NT2/D1 (cell line): Measurements from ENCODE around the gene MYL1.

Experiments
- DNase-seq: peaks from one replicate; pipeline ENCODE4 v3.0.0-alpha.2; 2011; ENCODE audit warnings: low read depth, low spot score
- H3K27me3 ChIP-seq: 2 replicates; pipeline ENCODE4 v1.6.0; 2011; ENCODE audit warnings: mild to moderate bottlenecking; ENCODE audit not compliant: insufficient read length, insufficient read depth
- H3K36me3 ChIP-seq: 2 replicates; pipeline ENCODE4 v1.6.1; 2011; ENCODE audit warnings: mild to moderate bottlenecking, low read length, mixed read lengths; ENCODE audit not compliant: insufficient read depth, insufficient read length
- H3K4me1 ChIP-seq: 2 replicates; pipeline ENCODE4 v1.5.1; 2011; ENCODE audit not compliant: insufficient read depth, insufficient read length
- H3K4me3 ChIP-seq: 2 replicates; pipeline ENCODE4 v1.5.1; 2011; ENCODE audit warnings: low read depth; ENCODE audit not compliant: insufficient read length
- H3K9ac ChIP-seq: 2 replicates; pipeline ENCODE4 v1.6.0; 2011; ENCODE audit warnings: low read depth; ENCODE audit not compliant: insufficient read length
- H3K9me3 ChIP-seq: 2 replicates; pipeline ENCODE4 v1.5.1; 2011; ENCODE audit warnings: mild to moderate bottlenecking, low read length; ENCODE audit not compliant: insufficient read depth
- SUZ12 ChIP-seq: IDR thresholded peaks from 2 replicates; pipeline ENCODE4 v1.6.1; 2011; ENCODE audit not compliant: insufficient read length, insufficient read depth; ENCODE audit errors: extremely low read depth
- YY1 ChIP-seq: IDR thresholded peaks from 2 replicates; pipeline ENCODE4 v1.6.1; 2011; ENCODE audit not compliant: insufficient read length, insufficient read depth
- ZNF274 ChIP-seq: IDR thresholded peaks from 2 replicates; pipeline ENCODE4 v1.6.1; 2011; ENCODE audit warnings: mild to moderate bottlenecking, low read depth, low read length

Gene MYL1

DNA sequence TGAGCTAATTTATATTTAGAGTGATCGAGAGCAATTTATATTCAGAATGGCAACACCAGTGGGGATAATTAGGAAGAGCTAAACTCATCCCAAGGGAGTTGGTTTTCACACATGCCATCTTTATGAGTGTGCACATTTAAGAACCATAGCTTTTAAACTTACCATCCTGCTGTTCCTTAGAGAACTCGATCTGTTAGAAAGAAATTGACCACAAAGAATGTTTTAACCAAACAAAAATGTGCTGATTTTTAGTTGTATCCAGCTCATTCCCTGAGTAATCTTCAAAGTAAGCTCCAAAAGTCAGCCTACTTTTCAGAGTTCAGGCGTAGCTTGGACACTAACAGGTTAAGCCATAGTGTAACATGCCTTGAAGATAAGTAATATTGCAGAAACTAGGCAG lies 12.6 kb downstream of the MYL1 start:
- H3K9me3 ChIP-seq: no peaks in the 10 kb centered on the region

GRCh38 chr2:210299866-210300373 lies 15.1 kb downstream of the MYL1 start:
- no peaks in the 10 kb centered on the region for H3K4me1 ChIP-seq

More for the DNA sequence above, 12.6 kb downstream of the MYL1 start:
- Histone ChIP-seq H3K4me1 (no peaks in the 10 kb centered on the region), H3K4me3 (no peak overlapping the region), H3K27me3 (no peaks in the 10 kb centered on the region), H3K9ac (no peak overlapping the region), H3K36me3 (no peaks in the 10 kb centered on the region)
- no peak for TF ChIP-seq SUZ12
- no peak for TF ChIP-seq YY1
- no peak for TF ChIP-seq ZNF274
- no peak for DNase-seq

DNA sequence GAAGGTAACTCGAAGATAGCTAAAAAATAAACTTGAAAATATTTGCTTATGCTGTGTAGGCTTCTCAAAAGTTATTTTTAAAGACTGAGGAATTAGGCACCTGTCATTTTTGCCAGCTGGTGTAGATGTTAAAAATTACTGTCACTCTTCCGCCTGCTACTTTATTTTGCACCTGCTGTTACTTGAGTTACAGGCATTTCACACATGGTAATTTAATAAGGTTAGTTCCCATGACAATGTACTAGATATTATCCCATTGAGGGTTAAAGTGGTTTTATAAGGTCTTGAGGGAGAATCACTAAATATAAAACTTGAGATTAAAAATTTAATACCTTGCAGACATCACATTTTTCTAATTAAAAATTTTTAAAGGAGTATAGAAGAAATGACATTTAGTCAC lies 26.6 kb downstream of the MYL1 start:
- no peak overlapping the region for H3K9ac ChIP-seq
- peaks cover 2% of the 10 kb centered on the region for H3K4me1 ChIP-seq
- DNase-seq: no peak
- TF ChIP-seq YY1 (no peak), SUZ12 (no peak), ZNF274 (no peak)
- peaks cover 4% of the 10 kb centered on the region; the same call in 1 of the 2 replicates for H3K9me3 ChIP-seq
- H3K4me3 ChIP-seq: no peak overlapping the region
- H3K27me3 ChIP-seq: no peaks in the 10 kb centered on the region
- no peaks in the 10 kb centered on the region for H3K36me3 ChIP-seq

More at GRCh38 chr2:210299866-210300373, 15.1 kb downstream of the MYL1 start:
- H3K36me3 ChIP-seq: no peaks in the 10 kb centered on the region
- no peak overlapping the region for H3K4me3 ChIP-seq
- H3K9me3 ChIP-seq: no peaks in the 10 kb centered on the region
- TF ChIP-seq ZNF274 (no peak), SUZ12 (no peak), YY1 (no peak)
- H3K9ac ChIP-seq: no peak overlapping the region
- no peak for DNase-seq
- H3K27me3 ChIP-seq: no peaks in the 10 kb centered on the region

- peaks cover 9% of the 10 kb centered on the region; the same call in 1 of the 2 replicates for H3K9me3 ChIP-seq
- no peaks in the 10 kb centered on the region for H3K36me3 ChIP-seq
- H3K4me1 ChIP-seq: peaks cover 2% of the 10 kb centered on the region
- H3K9ac ChIP-seq: no peak overlapping the region
- H3K4me3 ChIP-seq: no peak overlapping the region
- H3K27me3 ChIP-seq: no peaks in the 10 kb centered on the region
- peak; percentile 32 for DNase-seq
- no peak for TF ChIP-seq ZNF274
- no peak for TF ChIP-seq YY1
- no peak for TF ChIP-seq SUZ12
Observed at GRCh38 chr2:210287301-210287700, 27.7 kb downstream of the MYL1 start.

DNA sequence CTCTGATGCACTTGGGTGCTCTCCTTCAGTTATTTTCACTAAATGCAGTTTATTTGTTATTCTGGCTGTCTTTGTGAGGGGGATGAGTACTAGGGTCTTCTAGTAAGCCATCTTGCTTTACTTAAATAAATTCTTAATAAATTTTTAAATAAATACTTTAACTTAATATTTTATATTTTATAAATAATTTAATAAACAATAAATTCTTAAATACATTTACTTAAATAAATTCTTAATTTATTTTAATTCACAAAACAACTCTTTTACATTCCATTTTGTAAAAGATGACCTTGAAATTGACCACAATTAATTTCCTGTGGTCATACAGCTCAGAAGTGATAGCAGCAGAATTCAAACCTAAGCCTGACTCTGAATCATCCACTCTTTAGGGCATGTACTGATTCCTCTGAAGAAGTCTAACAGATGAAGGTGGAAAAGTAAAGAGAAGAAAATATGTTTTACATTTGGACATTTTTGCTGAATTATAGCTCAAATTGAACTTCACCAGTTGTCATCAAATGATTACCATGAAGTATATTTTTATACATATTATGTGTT lies 28.8 kb downstream of the MYL1 start:
- peaks cover 9% of the 10 kb centered on the region; the same call in 1 of the 2 replicates for H3K9me3 ChIP-seq
- H3K4me3 ChIP-seq: no peak overlapping the region
- no peak overlapping the region for H3K9ac ChIP-seq
- DNase-seq: no peak
- H3K4me1 ChIP-seq: peaks cover 2% of the 10 kb centered on the region
- H3K27me3 ChIP-seq: no peaks in the 10 kb centered on the region
- no peaks in the 10 kb centered on the region for H3K36me3 ChIP-seq
- TF ChIP-seq ZNF274 (no peak), YY1 (no peak), SUZ12 (no peak)

GRCh38 chr2:210277133-210277532 lies 37.8 kb downstream of the MYL1 start:
- H3K9me3 ChIP-seq: no peaks in the 10 kb centered on the region
- no peaks in the 10 kb centered on the region for H3K27me3 ChIP-seq
- TF ChIP-seq ZNF274: no peak
- no peak for TF ChIP-seq SUZ12
- TF ChIP-seq YY1: no peak
- H3K9ac ChIP-seq: no peak overlapping the region
- no peaks in the 10 kb centered on the region for H3K4me1 ChIP-seq
- no peak overlapping the region for H3K4me3 ChIP-seq
- H3K36me3 ChIP-seq: no peaks in the 10 kb centered on the region
- no peak for DNase-seq

- TF ChIP-seq SUZ12 (no peak), YY1 (no peak), ZNF274 (no peak)
- no peaks in the 10 kb centered on the region for H3K27me3 ChIP-seq
- H3K4me1 ChIP-seq: no peaks in the 10 kb centered on the region
- no peaks in the 10 kb centered on the region for H3K9me3 ChIP-seq
- H3K4me3 ChIP-seq: no peak overlapping the region
- no peak for DNase-seq
- H3K9ac ChIP-seq: no peak overlapping the region
- H3K36me3 ChIP-seq: no peaks in the 10 kb centered on the region
Observed at GRCh38 chr2:210271300-210271699, 43.7 kb downstream of the MYL1 start.
